NCI-H1092 treated with DMSO at 0.1 percent for 48 hours (cell line): ENCODE data around the gene C1QTNF8.
"Not testable (repeated sequence)": the region's sequence is repeated elsewhere in the genome, so short reads cannot be mapped to it uniquely, and the experiment has no call there.

Experiments
- DNase-seq: peaks from one replicate; lab custom pipeline; 2025; lab: John Stamatoyannopoulos, UW

The C1QTNF8 gene

GRCh38 chr16:1093284-1094123, 2.5 kb downstream of the C1QTNF8 start:
- no peak for DNase-seq

- not testable (repeated sequence) for DNase-seq
Measured at GRCh38 chr16:1092685-1093283, 3.3 kb downstream of the C1QTNF8 start.

- DNase-seq, result no peak
Measured at GRCh38 chr16:1091992-1092552, 4.0 kb downstream of the C1QTNF8 start.

GRCh38 chr16:1090620-1091587, 5.1 kb downstream of the C1QTNF8 start:
- no peak for DNase-seq

- DNase-seq, result no peak
Measured at GRCh38 chr16:1089822-1090619, 6.0 kb downstream of the C1QTNF8 start.

- no peak for DNase-seq
Measured at GRCh38 chr16:1089439-1089821, 6.6 kb downstream of the C1QTNF8 start.

GRCh38 chr16:1088295-1089170, 7.5 kb downstream of the C1QTNF8 start:
- DNase-seq, result peak; percentile 77

- DNase-seq, result not testable (repeated sequence)
Measured at GRCh38 chr16:1086443-1086842, 9.6 kb downstream of the C1QTNF8 start.

- no peak for DNase-seq
Measured at GRCh38 chr16:1084971-1085370, 11.1 kb downstream of the C1QTNF8 start.

- no peak for DNase-seq
Measured at GRCh38 chr16:1082952-1083675, 12.9 kb downstream of the C1QTNF8 start.

GRCh38 chr16:1082266-1082951, 13.6 kb downstream of the C1QTNF8 start:
- no peak for DNase-seq

GRCh38 chr16:1081734-1082265, 14.2 kb downstream of the C1QTNF8 start:
- DNase-seq, result no peak

GRCh38 chr16:1080801-1081733, 15.0 kb downstream of the C1QTNF8 start:
- peak; percentile 40 for DNase-seq

GRCh38 chr16:1079786-1080525, 16.1 kb downstream of the C1QTNF8 start:
- DNase-seq, result no peak

GRCh38 chr16:1079341-1079740, 16.7 kb downstream of the C1QTNF8 start:
- no peak for DNase-seq

GRCh38 chr16:1078579-1079021, 17.4 kb downstream of the C1QTNF8 start:
- DNase-seq, result peak; percentile 86
